Endodermal cell (in vitro differentiated cells): ENCODE data around the gene NTRK2. TPM values are rescaled to one million over a fixed set of nuclear protein-coding genes. Genes with fewer than 3 reads are reported as not detected.

Experiments
- DNase-seq: peaks from one replicate; pipeline ENCODE4 v3.0.0-alpha.2; 2017
- H3K27ac ChIP-seq: 2 replicates; pipeline ENCODE4 v1.5.1; 2013; ENCODE audit warnings: mild to moderate bottlenecking, low read depth, low read length, moderate library complexity
- H3K27me3 ChIP-seq: 2 replicates; pipeline ENCODE4 v1.6.1; 2013; ENCODE audit warnings: mild to moderate bottlenecking, low read length, moderate library complexity; ENCODE audit not compliant: insufficient read depth, control insufficient read depth, poor library complexity, severe bottlenecking
- H3K36me3 ChIP-seq: 2 replicates; pipeline ENCODE4 v1.7.0; 2013; ENCODE audit warnings: mild to moderate bottlenecking, low read length, moderate library complexity; ENCODE audit not compliant: control insufficient read depth, insufficient read depth
- H3K4me1 ChIP-seq: one replicate; pipeline ENCODE4 v1.7.0; 2013; ENCODE audit warnings: low read length; ENCODE audit not compliant: control insufficient read depth, insufficient read depth
- H3K4me3 ChIP-seq: 2 replicates; pipeline ENCODE4 v1.5.1; 2013; ENCODE audit warnings: mild to moderate bottlenecking, low read length, moderate library complexity
- H3K9ac ChIP-seq: 2 replicates; pipeline ENCODE4 v1.6.1; 2013; ENCODE audit warnings: mild to moderate bottlenecking, low read length, moderate library complexity; ENCODE audit not compliant: poor library complexity, severe bottlenecking; ENCODE audit errors: extremely low read depth
- H3K9me3 ChIP-seq: 2 replicates; pipeline ENCODE4 v1.6.1; 2013; ENCODE audit warnings: mild to moderate bottlenecking, low read length, moderate library complexity; ENCODE audit not compliant: control insufficient read depth
- H3K27ac Mint-ChIP-seq: 2 replicates; pipeline ENCODE4 v1.8.0; 2020; ENCODE audit warnings: mixed read lengths
- H3K27me3 Mint-ChIP-seq: 2 replicates; pipeline ENCODE4 v1.8.0; 2021; ENCODE audit warnings: mild to moderate bottlenecking, mixed read lengths; ENCODE audit not compliant: insufficient read depth
- H3K36me3 Mint-ChIP-seq: 2 replicates; pipeline ENCODE4 v1.8.0; 2020; ENCODE audit warnings: low read depth, mixed read lengths
- H3K4me1 Mint-ChIP-seq: 2 replicates; pipeline ENCODE4 v1.8.0; 2020; ENCODE audit warnings: mixed read lengths
- H3K4me3 Mint-ChIP-seq: 2 replicates; pipeline ENCODE4 v1.8.0; 2020; ENCODE audit warnings: mild to moderate bottlenecking, moderate library complexity, mixed read lengths
- H3K9me3 Mint-ChIP-seq: 2 replicates; pipeline ENCODE4 v1.8.0; 2020; ENCODE audit warnings: mild to moderate bottlenecking, mixed read lengths
- WGBS, 2 experiments: methylation state at CpG; one replicate each; pipeline versions ENCODE4 v1.1.5 to v1.1.7; 2013; ENCODE audit warnings: missing lambda C conversion rate in 2 of 2, mixed read lengths in 1 of 2; ENCODE audit not compliant: insufficient coverage in 1 of 2, insufficient read length in 1 of 2; 5-methylcytosine and 5-hydroxymethylcytosine counted together
- total RNA-seq, 2 donors: library from RNA; stranded (reverse); fragmentation: NEBNext Ultra II Directional in 1 of 2; extraction: Animal tissue kit (Norgen Biotek cat#: 25700) in 1 of 2; gene quantifications; 2 replicates in 1 of 2; 3 replicates in 1 of 2; pipeline ENCODE4 v1.2.1, GENCODE V29; 2021
- TF ChIP-seq, protein P1 (sequence below): fragments of 200-600 bp; sonication (generic); conservative IDR thresholded peaks from 2 replicates; pipeline ENCODE4 v1.5.0; 2021; ENCODE audit warnings: antibody characterized with exemption, mild to moderate bottlenecking

The NTRK2 gene
- total RNA-seq, 2 donors from 2014 or later: 0.09 to 0.18 TPM

DNA sequence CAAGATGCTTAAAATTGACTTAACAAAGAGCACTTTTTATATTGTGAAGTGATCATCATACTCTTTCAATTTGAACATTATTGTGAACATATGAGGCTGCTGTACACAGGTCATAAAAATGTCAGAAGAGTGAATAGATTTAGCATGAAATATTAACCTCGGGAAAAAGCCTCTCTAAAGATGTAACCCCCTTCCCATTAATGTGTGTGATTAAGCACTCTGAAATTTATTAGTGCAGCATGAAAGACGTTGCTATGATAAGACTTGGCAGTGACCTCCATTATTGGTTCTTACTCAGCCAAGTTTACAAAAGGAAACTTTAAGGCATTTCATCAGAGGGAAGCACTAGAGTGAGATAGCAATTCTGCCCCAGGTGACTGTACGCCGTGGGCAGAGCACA is 326.5 kb downstream of the NTRK2 start:
- peaks cover 16% of the 10 kb centered on the region for H3K9me3 Mint-ChIP-seq
- H3K27me3 ChIP-seq: peaks cover 6% of the 10 kb centered on the region
- no peak for DNase-seq
- no peaks in the 10 kb centered on the region for H3K4me1 ChIP-seq
- no peak overlapping the region for H3K9ac ChIP-seq
- H3K4me3 Mint-ChIP-seq: no peak overlapping the region
- H3K36me3 ChIP-seq: no peaks in the 10 kb centered on the region
- H3K27ac ChIP-seq: no peak overlapping the region
- no peak overlapping the region for H3K27ac Mint-ChIP-seq
- TF ChIP-seq, protein P1, sequence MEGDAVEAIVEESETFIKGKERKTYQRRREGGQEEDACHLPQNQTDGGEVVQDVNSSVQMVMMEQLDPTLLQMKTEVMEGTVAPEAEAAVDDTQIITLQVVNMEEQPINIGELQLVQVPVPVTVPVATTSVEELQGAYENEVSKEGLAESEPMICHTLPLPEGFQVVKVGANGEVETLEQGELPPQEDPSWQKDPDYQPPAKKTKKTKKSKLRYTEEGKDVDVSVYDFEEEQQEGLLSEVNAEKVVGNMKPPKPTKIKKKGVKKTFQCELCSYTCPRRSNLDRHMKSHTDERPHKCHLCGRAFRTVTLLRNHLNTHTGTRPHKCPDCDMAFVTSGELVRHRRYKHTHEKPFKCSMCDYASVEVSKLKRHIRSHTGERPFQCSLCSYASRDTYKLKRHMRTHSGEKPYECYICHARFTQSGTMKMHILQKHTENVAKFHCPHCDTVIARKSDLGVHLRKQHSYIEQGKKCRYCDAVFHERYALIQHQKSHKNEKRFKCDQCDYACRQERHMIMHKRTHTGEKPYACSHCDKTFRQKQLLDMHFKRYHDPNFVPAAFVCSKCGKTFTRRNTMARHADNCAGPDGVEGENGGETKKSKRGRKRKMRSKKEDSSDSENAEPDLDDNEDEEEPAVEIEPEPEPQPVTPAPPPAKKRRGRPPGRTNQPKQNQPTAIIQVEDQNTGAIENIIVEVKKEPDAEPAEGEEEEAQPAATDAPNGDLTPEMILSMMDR: no peak
- peaks cover 6% of the 10 kb centered on the region for H3K9me3 ChIP-seq
- H3K4me1 Mint-ChIP-seq: peaks cover 4% of the 10 kb centered on the region
- peaks cover 70% of the 10 kb centered on the region for H3K27me3 Mint-ChIP-seq
- 89 to 96% methylated on average over 4 of the region's 4 CpGs for WGBS, 2 experiments
- no peak overlapping the region for H3K4me3 ChIP-seq
- H3K36me3 Mint-ChIP-seq: no peaks in the 10 kb centered on the region

DNA sequence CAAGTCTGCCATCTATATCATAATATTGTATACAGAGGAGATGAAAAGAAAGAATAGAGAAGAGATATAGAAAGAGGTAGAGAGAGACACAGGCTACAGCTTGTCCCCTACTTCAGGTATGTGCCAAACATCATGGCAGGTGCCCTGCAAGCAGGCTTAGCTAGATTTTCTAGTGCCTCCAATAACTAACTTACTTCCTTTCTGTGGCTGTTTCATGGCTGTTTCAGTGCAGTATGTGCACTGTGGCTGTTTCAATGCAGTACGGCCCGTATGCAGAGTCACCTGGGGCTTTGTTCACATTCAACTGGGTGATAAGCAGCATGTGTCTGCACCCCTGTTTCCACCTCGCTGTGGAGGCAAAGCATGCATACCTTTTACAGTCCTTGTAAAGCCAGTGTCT is 327.2 kb downstream of the NTRK2 start:
- Mint-ChIP-seq H3K27ac (no peak overlapping the region), H3K4me1 (peaks cover 4% of the 10 kb centered on the region), H3K27me3 (peaks cover 64% of the 10 kb centered on the region), H3K9me3 (peaks cover 21% of the 10 kb centered on the region), H3K36me3 (peaks cover 1% of the 10 kb centered on the region), H3K4me3 (no peak overlapping the region)
- no peak for DNase-seq
- Histone ChIP-seq H3K9ac (no peak overlapping the region), H3K36me3 (no peaks in the 10 kb centered on the region), H3K27ac (no peak overlapping the region), H3K27me3 (no peaks in the 10 kb centered on the region), H3K4me1 (no peaks in the 10 kb centered on the region), H3K4me3 (no peak overlapping the region), H3K9me3 (peaks cover 10% of the 10 kb centered on the region)
- TF ChIP-seq, protein P1: no peak
- WGBS, 2 experiments: 87 to 94% methylated on average over 3 of the region's 3 CpGs

DNA sequence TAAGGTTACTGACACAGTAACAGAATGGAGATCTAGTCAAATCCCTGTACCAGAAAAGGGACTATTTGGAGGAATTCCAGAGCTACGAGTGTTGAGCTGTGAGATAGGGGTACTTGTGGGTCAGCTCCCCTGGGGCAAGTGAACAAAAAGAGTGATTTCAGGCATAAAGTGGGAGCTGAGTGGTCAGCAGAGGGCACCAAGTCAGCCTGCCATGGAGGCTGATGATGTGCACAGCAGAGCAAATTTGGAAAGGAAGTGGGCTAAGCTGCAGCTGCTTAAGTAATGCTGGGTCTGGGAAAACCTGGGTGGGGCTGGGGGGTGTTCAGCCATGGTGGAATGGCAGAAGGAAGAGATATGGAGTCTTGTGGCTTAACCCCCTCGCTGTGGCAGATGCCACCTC is 327.9 kb downstream of the NTRK2 start:
- Mint-ChIP-seq H3K27ac (no peak overlapping the region), H3K27me3 (peaks cover 56% of the 10 kb centered on the region), H3K36me3 (peaks cover 1% of the 10 kb centered on the region), H3K4me1 (peaks cover 8% of the 10 kb centered on the region), H3K9me3 (peaks cover 25% of the 10 kb centered on the region), H3K4me3 (no peak overlapping the region)
- WGBS, 2 experiments: 67 to 78% methylated on average over 1 to 2 of the region's 2 CpGs
- DNase-seq: peak; percentile 57
- Histone ChIP-seq H3K27me3 (no peaks in the 10 kb centered on the region), H3K9ac (no peak overlapping the region), H3K9me3 (peaks cover 10% of the 10 kb centered on the region), H3K4me1 (no peaks in the 10 kb centered on the region), H3K27ac (no peak overlapping the region), H3K36me3 (no peaks in the 10 kb centered on the region), H3K4me3 (no peak overlapping the region)
- TF ChIP-seq, protein P1: peak; percentile 56
